Measurements from ENCODE around the gene WDFY2.

WDFY2 gene

DNA sequence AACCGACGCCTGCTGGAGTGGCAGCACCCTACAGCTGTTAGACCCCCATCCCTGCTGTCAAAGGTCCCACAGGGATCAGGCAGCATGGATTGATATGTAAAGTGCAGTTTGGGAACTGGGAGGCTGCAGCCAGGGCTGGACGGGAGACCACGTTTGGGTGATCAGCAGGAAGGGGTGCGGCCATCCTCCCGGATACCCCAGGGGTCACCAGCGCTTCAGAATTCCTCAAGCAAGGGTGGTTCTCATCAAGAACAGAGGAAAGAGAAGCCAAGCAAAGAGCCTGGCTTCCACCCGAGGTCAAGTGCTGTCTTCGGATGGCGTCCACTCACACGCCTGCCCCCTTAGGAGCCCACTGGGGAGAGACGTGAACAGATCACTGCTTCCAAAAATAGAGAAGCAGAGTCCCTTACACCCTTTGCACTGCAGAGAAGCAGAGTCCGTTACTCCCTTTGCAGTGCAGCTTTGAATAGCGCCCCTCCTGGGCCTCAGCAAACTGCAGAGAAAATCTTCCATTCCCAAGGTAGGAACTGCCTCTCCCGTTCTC lies 184.2 kb downstream of the WDFY2 start:
- Histone ChIP-seq H3K4me2 (ENCODE audit: low read depth, low read length, poor library complexity, severe bottlenecking) (no peak overlapping the region), H3F3A (ENCODE audit: insufficient read depth) (no peaks in the 10 kb centered on the region), H4K20me1 (ENCODE audit: low read depth, low read length) (no peaks in the 10 kb centered on the region), H2AFZ (ENCODE audit: low read depth, low read length, severe bottlenecking) (no peak overlapping the region), H3K36me3 (ENCODE audit: low read length) (no peaks in the 10 kb centered on the region), H3K27me3 (ENCODE audit: low read length) (no peaks in the 10 kb centered on the region), H3K27ac (ENCODE audit: low read depth, low read length) (no peak overlapping the region), H3K9ac (ENCODE audit: low read length) (no peak overlapping the region), H3K4me3 (ENCODE audit: insufficient read depth, low read length, poor library complexity, severe bottlenecking) (no peak overlapping the region), H3K9me3 (ENCODE audit: insufficient read depth, low read length) (no peaks in the 10 kb centered on the region), H3K79me2 (ENCODE audit: insufficient read depth, low read length) (no peaks in the 10 kb centered on the region), H3K9me2 (replicated peaks; ENCODE audit: insufficient read depth, low read length) (no peaks in the 10 kb centered on the region)
- no peak for TF ChIP-seq EZH2phosphoT487 (conservative IDR thresholded peaks at IDR 0.05; ENCODE audit: low read length)
- TF ChIP-seq, protein P1, sequence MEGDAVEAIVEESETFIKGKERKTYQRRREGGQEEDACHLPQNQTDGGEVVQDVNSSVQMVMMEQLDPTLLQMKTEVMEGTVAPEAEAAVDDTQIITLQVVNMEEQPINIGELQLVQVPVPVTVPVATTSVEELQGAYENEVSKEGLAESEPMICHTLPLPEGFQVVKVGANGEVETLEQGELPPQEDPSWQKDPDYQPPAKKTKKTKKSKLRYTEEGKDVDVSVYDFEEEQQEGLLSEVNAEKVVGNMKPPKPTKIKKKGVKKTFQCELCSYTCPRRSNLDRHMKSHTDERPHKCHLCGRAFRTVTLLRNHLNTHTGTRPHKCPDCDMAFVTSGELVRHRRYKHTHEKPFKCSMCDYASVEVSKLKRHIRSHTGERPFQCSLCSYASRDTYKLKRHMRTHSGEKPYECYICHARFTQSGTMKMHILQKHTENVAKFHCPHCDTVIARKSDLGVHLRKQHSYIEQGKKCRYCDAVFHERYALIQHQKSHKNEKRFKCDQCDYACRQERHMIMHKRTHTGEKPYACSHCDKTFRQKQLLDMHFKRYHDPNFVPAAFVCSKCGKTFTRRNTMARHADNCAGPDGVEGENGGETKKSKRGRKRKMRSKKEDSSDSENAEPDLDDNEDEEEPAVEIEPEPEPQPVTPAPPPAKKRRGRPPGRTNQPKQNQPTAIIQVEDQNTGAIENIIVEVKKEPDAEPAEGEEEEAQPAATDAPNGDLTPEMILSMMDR (IDR thresholded peaks at IDR 0.05; ENCODE audit: insufficient read depth, low read length, poor library complexity, severe bottlenecking), result no peak

GRCh38 chr13:51768976-51769375 lies 184.7 kb downstream of the WDFY2 start:
- Histone ChIP-seq H4K20me1 (ENCODE audit: low read depth, low read length) (no peaks in the 10 kb centered on the region), H3K9ac (ENCODE audit: low read length) (no peak overlapping the region), H3K9me2 (replicated peaks; ENCODE audit: insufficient read depth, low read length) (no peaks in the 10 kb centered on the region), H3K27ac (ENCODE audit: low read depth, low read length) (no peak overlapping the region), H3K36me3 (ENCODE audit: low read length) (no peaks in the 10 kb centered on the region), H3K4me2 (ENCODE audit: low read depth, low read length, poor library complexity, severe bottlenecking) (no peak overlapping the region), H2AFZ (ENCODE audit: low read depth, low read length, severe bottlenecking) (no peak overlapping the region), H3K79me2 (ENCODE audit: insufficient read depth, low read length) (no peaks in the 10 kb centered on the region), H3K4me3 (ENCODE audit: insufficient read depth, low read length, poor library complexity, severe bottlenecking) (no peak overlapping the region), H3K9me3 (ENCODE audit: insufficient read depth, low read length) (no peaks in the 10 kb centered on the region), H3K27me3 (ENCODE audit: low read length) (no peaks in the 10 kb centered on the region), H3F3A (ENCODE audit: insufficient read depth) (no peaks in the 10 kb centered on the region)
- TF ChIP-seq, protein P1 (IDR thresholded peaks at IDR 0.05; ENCODE audit: insufficient read depth, low read length, poor library complexity, severe bottlenecking), result no peak
- no peak for TF ChIP-seq EZH2phosphoT487 (conservative IDR thresholded peaks at IDR 0.05; ENCODE audit: low read length)

DNA sequence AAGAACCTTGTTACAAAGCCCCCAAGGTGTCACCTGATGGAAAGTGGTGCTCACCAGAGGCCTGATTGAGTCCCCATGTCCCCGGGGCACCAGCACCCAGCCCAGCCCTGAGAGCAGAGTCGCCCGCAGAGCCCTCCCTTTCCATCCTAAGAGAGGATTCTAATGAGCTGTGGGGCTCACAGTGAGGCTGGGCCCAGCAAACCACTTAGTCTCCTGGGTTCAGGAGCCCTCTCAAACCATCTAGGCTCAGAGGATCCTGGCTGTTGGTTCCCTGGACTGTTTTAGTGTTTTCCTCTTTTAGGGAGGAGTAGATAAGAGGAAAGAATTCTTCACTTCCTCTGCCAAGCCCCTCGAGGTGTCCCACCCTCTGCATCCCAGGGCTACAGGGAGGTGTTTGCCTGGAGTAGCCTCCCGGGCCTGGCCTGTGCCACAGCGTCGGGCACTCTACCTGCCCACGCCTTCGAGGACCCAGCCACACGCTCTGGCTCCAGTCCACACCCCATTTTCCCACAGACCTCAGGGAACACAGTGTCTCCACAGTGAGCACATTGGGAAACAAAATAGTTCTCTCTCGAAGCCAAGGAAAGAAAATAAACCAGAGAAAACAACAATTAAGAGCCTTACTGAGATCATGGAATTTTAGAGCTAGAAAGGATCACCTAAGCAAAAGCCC lies 185.3 kb downstream of the WDFY2 start:
- Histone ChIP-seq H3K9me2 (replicated peaks; ENCODE audit: insufficient read depth, low read length) (no peaks in the 10 kb centered on the region), H3K4me2 (ENCODE audit: low read depth, low read length, poor library complexity, severe bottlenecking) (no peak overlapping the region), H3F3A (ENCODE audit: insufficient read depth) (no peaks in the 10 kb centered on the region), H3K27me3 (ENCODE audit: low read length) (no peaks in the 10 kb centered on the region), H4K20me1 (ENCODE audit: low read depth, low read length) (no peaks in the 10 kb centered on the region), H2AFZ (ENCODE audit: low read depth, low read length, severe bottlenecking) (no peak overlapping the region), H3K9me3 (ENCODE audit: insufficient read depth, low read length) (no peaks in the 10 kb centered on the region), H3K79me2 (ENCODE audit: insufficient read depth, low read length) (no peaks in the 10 kb centered on the region), H3K9ac (ENCODE audit: low read length) (no peak overlapping the region), H3K27ac (ENCODE audit: low read depth, low read length) (no peak overlapping the region), H3K36me3 (ENCODE audit: low read length) (no peaks in the 10 kb centered on the region), H3K4me3 (ENCODE audit: insufficient read depth, low read length, poor library complexity, severe bottlenecking) (no peak overlapping the region)
- no peak for TF ChIP-seq EZH2phosphoT487 (conservative IDR thresholded peaks at IDR 0.05; ENCODE audit: low read length)
- TF ChIP-seq, protein P1 (IDR thresholded peaks at IDR 0.05; ENCODE audit: insufficient read depth, low read length, poor library complexity, severe bottlenecking), result no peak
